Measurements from ENCODE around the gene C13orf46.
"Not testable (repeated sequence)": the region's sequence is repeated elsewhere in the genome, so short reads cannot be mapped to it uniquely, and the experiment has no call there.

GRCh38 chr13:113988859-113989258 is 15.0 kb upstream of the C13orf46 start:
- TF ChIP-seq, protein P1, sequence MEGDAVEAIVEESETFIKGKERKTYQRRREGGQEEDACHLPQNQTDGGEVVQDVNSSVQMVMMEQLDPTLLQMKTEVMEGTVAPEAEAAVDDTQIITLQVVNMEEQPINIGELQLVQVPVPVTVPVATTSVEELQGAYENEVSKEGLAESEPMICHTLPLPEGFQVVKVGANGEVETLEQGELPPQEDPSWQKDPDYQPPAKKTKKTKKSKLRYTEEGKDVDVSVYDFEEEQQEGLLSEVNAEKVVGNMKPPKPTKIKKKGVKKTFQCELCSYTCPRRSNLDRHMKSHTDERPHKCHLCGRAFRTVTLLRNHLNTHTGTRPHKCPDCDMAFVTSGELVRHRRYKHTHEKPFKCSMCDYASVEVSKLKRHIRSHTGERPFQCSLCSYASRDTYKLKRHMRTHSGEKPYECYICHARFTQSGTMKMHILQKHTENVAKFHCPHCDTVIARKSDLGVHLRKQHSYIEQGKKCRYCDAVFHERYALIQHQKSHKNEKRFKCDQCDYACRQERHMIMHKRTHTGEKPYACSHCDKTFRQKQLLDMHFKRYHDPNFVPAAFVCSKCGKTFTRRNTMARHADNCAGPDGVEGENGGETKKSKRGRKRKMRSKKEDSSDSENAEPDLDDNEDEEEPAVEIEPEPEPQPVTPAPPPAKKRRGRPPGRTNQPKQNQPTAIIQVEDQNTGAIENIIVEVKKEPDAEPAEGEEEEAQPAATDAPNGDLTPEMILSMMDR (IDR thresholded peaks at IDR 0.05 in 2 of 3, conservative IDR thresholded peaks at IDR 0.05 in 1 of 3; ENCODE audit: control insufficient read depth in 2 of 3, extremely low read depth in 1 of 3, insufficient read depth in 1 of 3, low read depth in 3 of 3, low read length in 3 of 3) = not testable (repeated sequence)
- not testable (repeated sequence) for TF ChIP-seq RFX5 (IDR thresholded peaks at IDR 0.05; ENCODE audit: low read depth, low read length); SPI1 (IDR thresholded peaks at IDR 0.05; ENCODE audit: borderline replicate concordance, insufficient read depth, low read depth, low read length); SP1 (IDR thresholded peaks at IDR 0.05; ENCODE audit: low read depth, low read length); NR2C1 (IDR thresholded peaks at IDR 0.05); EED (IDR thresholded peaks at IDR 0.05; ENCODE audit: low read depth); EZH2 (IDR thresholded peaks at IDR 0.05; ENCODE audit: borderline replicate concordance, control insufficient read depth, low read depth, low read length)
